ENCODE results near the gene CACNA1H. TPM values are rescaled to one million over a fixed set of nuclear protein-coding genes. Genes with fewer than 3 reads are reported as not detected.

The CACNA1H gene
- total and polyA plus RNA-seq, 2 of the 8 experiments (the other 6 are each of a cell fraction or from before 2014, with no cell fraction given), result 14.0 to 28.7 TPM

DNA sequence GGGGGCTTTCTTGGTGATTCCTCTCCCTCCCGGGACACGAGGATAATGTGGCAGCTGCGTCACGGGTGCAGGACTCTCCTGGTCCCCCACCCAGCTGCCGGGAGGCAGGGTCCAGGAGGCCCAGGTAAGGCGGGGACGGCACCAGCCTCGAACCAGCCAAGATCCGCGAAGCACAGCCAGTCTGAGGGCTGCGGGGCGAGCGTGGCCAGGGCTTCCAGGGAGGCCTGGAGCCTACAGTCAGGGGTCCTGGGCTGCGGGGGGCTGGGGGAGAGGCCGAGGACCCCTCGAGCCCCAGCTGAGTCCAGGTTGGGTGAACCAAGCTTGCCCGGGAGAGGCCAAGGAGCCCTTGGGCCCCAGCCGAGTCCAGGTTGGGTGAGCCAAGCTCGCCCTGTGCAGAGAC lies 112.9 kb downstream of the CACNA1H start:
- Histone ChIP-seq H2AK5ac (ENCODE audit: low read depth, low read length) (no peak overlapping the region), H3K4me2 (ENCODE audit: insufficient read depth in 1 of 2, low read depth in 2 of 2, low read length in 2 of 2) (no peak overlapping the region), H4K91ac (replicated peaks; ENCODE audit: insufficient read length, low read length) (no peak overlapping the region), H2BK20ac (ENCODE audit: low read length) (no peak overlapping the region), H3K56ac (replicated peaks; ENCODE audit: insufficient read length, low read depth, low read length) (no peak overlapping the region), H3K4me1 (replicated peaks in 1 of 4; ENCODE audit: control insufficient read depth in 3 of 4, insufficient read depth in 4 of 4, low read length in 3 of 4) (peaks cover 0 to 2% (median 0%) of the 10 kb centered on the region in 4 experiments; a peak in 1 of 7 replicates), H3K23ac (ENCODE audit: insufficient read length) (no peak overlapping the region), H3K18ac (ENCODE audit: extremely low read depth, low read length) (no peak overlapping the region), H3K4ac (replicated peaks; ENCODE audit: insufficient read length, low read depth, low read length) (no peak overlapping the region), H2BK120ac (replicated peaks; ENCODE audit: low read depth, low read length) (no peak overlapping the region), H2AFZ (ENCODE audit: low read length) (no peak overlapping the region), H3K23me2 (ENCODE audit: low read depth, low read length) (peaks cover 3% of the 10 kb centered on the region; the same call in 1 of the 2 replicates), H3K4me3 (ENCODE audit: extremely low read depth in 1 of 4, insufficient read depth in 2 of 4, low read depth in 3 of 4, low read length in 4 of 4) (no peak overlapping the region), H4K8ac (ENCODE audit: extremely low read depth, insufficient read depth, low read length) (no peak overlapping the region), H4K20me1 (replicated peaks in 1 of 2; ENCODE audit: control insufficient read depth in 1 of 2, insufficient read depth in 2 of 2, low read length in 2 of 2) (peaks cover 0 to 7% of the 10 kb centered on the region in 2 experiments), H3K9ac (replicated peaks in 1 of 4; ENCODE audit: extremely low read depth in 1 of 4, low read depth in 3 of 4, low read length in 3 of 4) (no peak overlapping the region), H3K79me2 (ENCODE audit: control insufficient read depth in 1 of 2, insufficient read depth in 2 of 2, low read length in 2 of 2) (no peaks in the 10 kb centered on the region), H3K14ac (ENCODE audit: insufficient read length) (no peak overlapping the region), H3K27me3 (replicated peaks in 1 of 4; ENCODE audit: control insufficient read depth in 3 of 4, extremely low read depth in 1 of 4, insufficient read depth in 3 of 4, low read length in 3 of 4) (peaks cover 0 to 7% (median 3%) of the 10 kb centered on the region in 4 experiments; a peak in 3 of 7 replicates), H3K9me3 (ENCODE audit: insufficient read depth in 2 of 2, low read depth in 1 of 2, low read length in 1 of 2) (peaks cover 0 to 2% of the 10 kb centered on the region in 2 experiments; a peak in 2 of 4 replicates), H2BK12ac (ENCODE audit: low read depth, low read length) (no peak overlapping the region), H3K36me3 (ENCODE audit: control insufficient read depth in 2 of 4, insufficient read depth in 4 of 4, low read length in 3 of 4) (no peaks in the 10 kb centered on the region; a peak in 1 of 8 replicates), H4K5ac (ENCODE audit: insufficient read length, low read depth, low read length) (no peak overlapping the region), H2BK5ac (ENCODE audit: low read depth, low read length) (no peak overlapping the region), H3K27ac (ENCODE audit: low read depth, low read length) (no peak overlapping the region), H2BK15ac (ENCODE audit: low read length) (no peak overlapping the region), H3K79me1 (ENCODE audit: low read depth, low read length) (no peaks in the 10 kb centered on the region; the same call in 1 of the 2 replicates)
- ChIA-PET CTCF (ENCODE audit: partially characterized antibody) (no interaction called here), POLR2A (ENCODE audit: partially characterized antibody) (interaction anchor here (1.0 kb wide), 1 partner anchor 10 kb away, joined by 3 read pairs; no protein-coding TSS in a partner anchor)
- FAIRE-seq (no peak), DNase-seq (ENCODE audit: low read depth in 1 of 2, low spot score in 2 of 2) (no peak)
- 86% methylated on average over 17 of the region's 19 CpGs; no CpG with 5 or more reads in 1 of the 2 experiments for WGBS, 2 experiments (ENCODE audit: extremely low coverage in 1 of 2, insufficient coverage in 1 of 2, insufficient read length in 1 of 2, insufficient replicate concordance in 2 of 2, low coverage in 1 of 2, low lambda C conversion rate in 2 of 2, missing lambda C conversion rate in 1 of 2)
- TF ChIP-seq RXRA (IDR thresholded peaks at IDR 0.05; ENCODE audit: insufficient read depth, low read depth, low read length) (no peak), SRF (IDR thresholded peaks at IDR 0.05; ENCODE audit: low read depth, low read length) (no peak), SIN3A (conservative IDR thresholded peaks at IDR 0.05 in 1 of 2, IDR thresholded peaks at IDR 0.05 in 1 of 2; ENCODE audit: low read depth in 1 of 2, low read length in 2 of 2) (no peak), SIRT6 (IDR thresholded peaks at IDR 0.05; ENCODE audit: low read length) (no peak), GTF2F1 (IDR thresholded peaks at IDR 0.05; ENCODE audit: borderline replicate concordance, low read depth, low read length) (no peak), TBP (IDR thresholded peaks at IDR 0.05; ENCODE audit: low read depth, low read length) (no peak), ZNF274 (IDR thresholded peaks at IDR 0.05; ENCODE audit: borderline replicate concordance, extremely low read depth, low read length) (no peak), CREB1 (IDR thresholded peaks at IDR 0.05) (no peak), EZH2 (IDR thresholded peaks at IDR 0.05; ENCODE audit: low read depth, low read length, severe bottlenecking) (no peak), YY1 (IDR thresholded peaks at IDR 0.05; ENCODE audit: low read depth, low read length) (no peak), TAF1 (IDR thresholded peaks at IDR 0.05; ENCODE audit: low read depth, low read length) (no peak)
